ENCODE results near the gene PRIMA1.

GRCh38 chr14:93693914-93694313 is 94.4 kb downstream of the PRIMA1 start:
- TF ChIP-seq CTCF (IDR thresholded peaks at IDR 0.05) (no peak), POLR2A (IDR thresholded peaks at IDR 0.05) (no peak)

Measured in testis (tissue), 2 donors.